SK-N-MC (cell line): ENCODE data around the gene DTX3.
"Not testable (repeated sequence)": the region's sequence is repeated elsewhere in the genome, so short reads cannot be mapped to it uniquely, and the experiment has no call there.

Experiments used
- DNase-seq: peaks from one replicate; pipeline ENCODE4 v3.0.0-alpha.2; 2011; ENCODE audit warnings: low read depth, low spot score
- H3K27ac ChIP-seq: fragments of 200-600 bp; sonication (generic); 2 replicates; pipeline ENCODE4 v1.5.1; 2016; ENCODE audit warnings: mixed run types
- H3K36me3 ChIP-seq: fragments of 200-600 bp; sonication (generic); 2 replicates; pipeline ENCODE4 v1.6.1; 2017; ENCODE audit warnings: antibody characterized with exemption, low read length, mixed read lengths; ENCODE audit not compliant: insufficient read depth
- H3K4me3 ChIP-seq: fragments of 200-600 bp; sonication (generic); 2 replicates; pipeline ENCODE4 v1.5.1; 2016
- H3K9ac ChIP-seq: fragments of 200-600 bp; sonication (generic); 2 replicates; pipeline ENCODE4 v1.8.0; 2017; ENCODE audit warnings: mixed run types, mixed read lengths; ENCODE audit not compliant: insufficient read length
- H3K9me3 ChIP-seq: fragments of 200-600 bp; sonication (generic); 2 replicates; pipeline ENCODE4 v1.6.1; 2017; ENCODE audit warnings: low read depth, mild to moderate bottlenecking, antibody characterized with exemption, low read length, moderate library complexity, mixed read lengths
- EZH2 ChIP-seq: fragments of 200-600 bp; sonication (generic); IDR thresholded peaks from one replicate; pipeline ENCODE4 v1.6.1; 2017; ENCODE audit warnings: antibody characterized with exemption
- FOXP2 ChIP-seq: optimal IDR thresholded peaks from 2 replicates; pipeline ENCODE3; 2011; ENCODE audit warnings: mild to moderate bottlenecking, moderate library complexity; ENCODE audit not compliant: insufficient read depth; ENCODE audit errors: extremely low read length, control extremely low read depth
- POLR2AphosphoS5 ChIP-seq: IDR thresholded peaks from 2 replicates; pipeline ENCODE4 v1.6.1; 2012; ENCODE audit warnings: mild to moderate bottlenecking, low read depth, low read length, borderline replicate concordance

DTX3 gene

GRCh38 chr12:57654042-57654441 lies 49.4 kb downstream of the DTX3 start:
- Histone ChIP-seq H3K9ac (no peak overlapping the region), H3K27ac (no peak overlapping the region), H3K36me3 (no peaks in the 10 kb centered on the region), H3K4me3 (no peak overlapping the region), H3K9me3 (peaks cover 2% of the 10 kb centered on the region; the same call in 1 of the 2 replicates)
- TF ChIP-seq EZH2 (no peak), POLR2AphosphoS5 (no peak), FOXP2 (no peak)
- no peak for DNase-seq

- Histone ChIP-seq H3K9me3 (peaks cover 2% of the 10 kb centered on the region; the same call in 1 of the 2 replicates), H3K36me3 (no peaks in the 10 kb centered on the region), H3K27ac (no peak overlapping the region), H3K9ac (no peak overlapping the region), H3K4me3 (no peak overlapping the region)
- DNase-seq, result no peak
- TF ChIP-seq FOXP2 (no peak), POLR2AphosphoS5 (no peak), EZH2 (no peak)
Measured at GRCh38 chr12:57655541-57656240, 51.1 kb downstream of the DTX3 start.

- DNase-seq, H3K9ac ChIP-seq, H3K27ac ChIP-seq, H3K4me3 ChIP-seq, H3K36me3 ChIP-seq, H3K9me3 ChIP-seq: not testable (repeated sequence)
Measured at GRCh38 chr12:57656408-57656807, 51.8 kb downstream of the DTX3 start.

- Histone ChIP-seq H3K4me3 (no peak overlapping the region), H3K9me3 (peaks cover 2% of the 10 kb centered on the region; the same call in 1 of the 2 replicates)
- TF ChIP-seq FOXP2, result no peak
- no peak for TF ChIP-seq POLR2AphosphoS5
- TF ChIP-seq EZH2, result no peak
Measured at GRCh38 chr12:57657744-57658143, 53.1 kb downstream of the DTX3 start.

GRCh38 chr12:57658890-57659289 lies 54.3 kb downstream of the DTX3 start:
- Histone ChIP-seq H3K27ac (no peak overlapping the region), H3K9ac (no peak overlapping the region), H3K4me3 (no peak overlapping the region), H3K36me3 (no peaks in the 10 kb centered on the region), H3K9me3 (peaks cover 2% of the 10 kb centered on the region; the same call in 1 of the 2 replicates)
- TF ChIP-seq POLR2AphosphoS5, result no peak
- TF ChIP-seq EZH2, result no peak
- TF ChIP-seq FOXP2, result no peak
- DNase-seq, result no peak

More at GRCh38 chr12:57657744-57658143, 53.1 kb downstream of the DTX3 start:
- DNase-seq, result no peak
- no peak overlapping the region for H3K9ac ChIP-seq
- no peak overlapping the region for H3K27ac ChIP-seq
- no peaks in the 10 kb centered on the region for H3K36me3 ChIP-seq
